ENCODE results near the gene ASTN2.

DNA sequence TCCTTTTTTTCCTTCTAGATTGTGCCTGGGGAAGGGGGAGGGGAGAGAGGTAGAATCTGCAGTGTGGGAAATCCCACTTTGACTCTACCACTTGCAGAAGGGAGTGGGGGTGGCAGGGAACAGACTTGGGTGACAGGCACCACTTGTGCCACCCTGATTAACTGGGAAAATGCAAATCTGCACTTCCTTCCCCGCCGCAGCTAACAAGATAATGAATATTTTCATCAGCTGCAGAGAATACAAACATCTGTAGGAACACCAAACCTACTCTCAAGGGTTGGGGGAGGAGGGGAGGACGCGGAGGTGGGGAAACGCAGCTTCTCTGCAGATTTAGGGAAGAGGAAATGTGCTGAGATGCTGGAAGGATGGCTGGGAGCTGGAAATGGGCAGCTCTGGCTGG, 654.2 kb downstream of the ASTN2 start:
- TF ChIP-seq, protein P1, sequence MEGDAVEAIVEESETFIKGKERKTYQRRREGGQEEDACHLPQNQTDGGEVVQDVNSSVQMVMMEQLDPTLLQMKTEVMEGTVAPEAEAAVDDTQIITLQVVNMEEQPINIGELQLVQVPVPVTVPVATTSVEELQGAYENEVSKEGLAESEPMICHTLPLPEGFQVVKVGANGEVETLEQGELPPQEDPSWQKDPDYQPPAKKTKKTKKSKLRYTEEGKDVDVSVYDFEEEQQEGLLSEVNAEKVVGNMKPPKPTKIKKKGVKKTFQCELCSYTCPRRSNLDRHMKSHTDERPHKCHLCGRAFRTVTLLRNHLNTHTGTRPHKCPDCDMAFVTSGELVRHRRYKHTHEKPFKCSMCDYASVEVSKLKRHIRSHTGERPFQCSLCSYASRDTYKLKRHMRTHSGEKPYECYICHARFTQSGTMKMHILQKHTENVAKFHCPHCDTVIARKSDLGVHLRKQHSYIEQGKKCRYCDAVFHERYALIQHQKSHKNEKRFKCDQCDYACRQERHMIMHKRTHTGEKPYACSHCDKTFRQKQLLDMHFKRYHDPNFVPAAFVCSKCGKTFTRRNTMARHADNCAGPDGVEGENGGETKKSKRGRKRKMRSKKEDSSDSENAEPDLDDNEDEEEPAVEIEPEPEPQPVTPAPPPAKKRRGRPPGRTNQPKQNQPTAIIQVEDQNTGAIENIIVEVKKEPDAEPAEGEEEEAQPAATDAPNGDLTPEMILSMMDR (IDR thresholded peaks at IDR 0.05): no peak
- TF ChIP-seq POLR2AphosphoS5 (IDR thresholded peaks at IDR 0.05): no peak
